Left hindlimb (tissue), 1 donor: ENCODE data around the gene DNAI7.

Experiments used
- DNase-seq: peaks from one replicate; pipeline ENCODE4 v3.0.0-alpha.2; 2018

DNAI7 gene

DNA sequence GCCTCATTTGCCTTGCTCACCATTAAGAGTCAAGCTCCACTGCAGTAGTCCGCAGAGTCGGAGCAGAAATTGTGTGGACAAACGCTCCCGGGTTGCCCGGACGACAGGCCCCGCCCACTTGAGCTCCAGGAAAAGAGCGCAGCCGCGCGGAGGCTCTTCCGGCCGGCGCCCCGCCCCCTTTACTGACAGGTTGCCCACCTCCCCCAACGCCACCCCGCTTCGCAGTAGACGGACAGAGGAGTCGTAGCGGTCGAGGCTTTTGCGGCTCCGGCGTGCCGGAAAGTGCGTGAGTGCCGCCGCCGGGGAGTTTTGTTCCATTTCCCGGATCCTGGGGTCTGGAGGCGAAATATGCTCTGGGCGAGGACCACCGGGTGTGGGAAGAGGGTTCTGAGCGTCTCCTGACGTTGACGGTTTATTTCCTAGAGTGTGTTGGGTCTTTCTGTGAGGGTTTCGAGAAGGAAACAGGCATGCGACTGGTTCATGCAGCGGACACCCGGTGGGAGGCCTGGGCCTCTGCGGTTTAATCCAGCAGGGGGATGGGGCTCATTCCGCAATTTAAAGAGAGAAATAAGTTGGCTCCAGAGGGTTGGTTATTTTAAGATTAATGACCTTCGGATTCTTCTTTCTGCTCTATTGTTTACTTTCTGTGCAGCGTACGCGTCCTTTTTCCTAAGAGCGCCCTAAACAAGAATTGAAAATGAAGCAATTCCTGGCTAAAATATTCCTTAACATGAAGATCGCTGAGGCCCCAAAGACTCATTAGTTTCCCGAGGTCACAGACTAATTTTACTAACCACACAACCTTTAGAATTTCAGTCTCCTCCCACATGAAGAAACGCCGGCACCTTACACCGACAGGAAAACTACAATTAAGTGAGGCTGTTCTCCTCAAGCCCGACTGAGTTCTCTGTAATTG lies at the start of gene DNAI7, which contains the start of gene ETFRF1:
DNAI7 (minus strand) TSS at position 105 of the 916 bp plus-strand sequence; CDS start at position 23, 82 bp downstream.
ETFRF1 (plus strand) TSS at position 182 of the 916 bp plus-strand sequence. CDS start 8,720 bp downstream, outside the sequence.
- peak; percentile 98 for DNase-seq

GRCh38 chr12:25243680-25243990 lies 48.7 kb upstream of the DNAI7 start:
- no peak for DNase-seq

DNA sequence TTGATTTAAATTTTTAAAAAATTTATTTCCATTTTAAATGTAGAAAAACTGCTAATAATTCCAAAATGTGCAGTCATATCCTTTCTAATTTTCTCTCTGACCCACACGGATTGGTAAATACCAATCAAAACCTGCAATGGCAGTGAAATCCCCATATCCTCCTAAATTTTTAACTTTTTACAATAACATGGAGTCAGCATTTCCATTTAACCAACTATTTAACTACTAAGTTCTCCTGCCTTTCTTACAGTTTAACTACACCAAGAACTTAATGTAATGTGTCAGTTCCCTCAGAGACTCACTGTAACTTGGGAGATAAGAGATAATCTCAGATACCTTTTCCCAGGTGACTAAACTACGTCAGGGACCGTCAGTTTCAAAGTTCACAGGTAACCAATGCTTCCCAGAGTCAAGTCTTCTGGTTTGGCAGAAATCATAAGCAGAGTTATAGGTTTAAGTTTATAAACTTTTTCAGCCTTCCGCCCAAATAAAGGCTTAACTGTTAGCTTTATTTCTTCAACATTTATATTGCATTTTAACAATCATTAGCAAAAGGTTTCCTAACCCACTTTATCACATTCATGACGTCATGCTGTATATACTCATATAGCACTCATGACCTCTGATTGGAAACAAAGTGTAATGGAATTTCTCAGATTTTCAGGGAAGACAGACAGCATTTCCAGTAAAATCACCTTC lies 48.2 kb upstream of the DNAI7 start:
- no peak for DNase-seq

GRCh38 chr12:25241167-25242020 lies 46.4 kb upstream of the DNAI7 start:
- DNase-seq = no peak

DNA sequence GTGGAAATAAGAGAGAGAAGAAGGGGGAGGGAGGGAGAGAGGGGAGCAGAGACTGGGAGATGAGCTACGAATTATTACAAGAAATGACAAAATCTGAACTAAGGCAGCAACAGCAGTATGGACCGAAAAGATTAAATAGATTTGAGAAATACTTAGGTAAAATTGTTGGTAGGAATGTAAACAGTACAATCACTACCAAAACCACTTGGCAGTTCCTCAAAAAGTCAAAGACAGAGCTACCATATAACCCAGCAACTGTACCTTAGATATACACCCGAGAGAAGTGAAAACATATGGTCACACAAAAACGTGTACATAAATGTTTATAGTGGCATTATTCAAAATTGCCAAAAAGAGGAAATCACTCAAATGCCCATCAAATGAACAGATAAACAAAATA lies 41.7 kb upstream of the DNAI7 start:
- DNase-seq = no peak

DNA sequence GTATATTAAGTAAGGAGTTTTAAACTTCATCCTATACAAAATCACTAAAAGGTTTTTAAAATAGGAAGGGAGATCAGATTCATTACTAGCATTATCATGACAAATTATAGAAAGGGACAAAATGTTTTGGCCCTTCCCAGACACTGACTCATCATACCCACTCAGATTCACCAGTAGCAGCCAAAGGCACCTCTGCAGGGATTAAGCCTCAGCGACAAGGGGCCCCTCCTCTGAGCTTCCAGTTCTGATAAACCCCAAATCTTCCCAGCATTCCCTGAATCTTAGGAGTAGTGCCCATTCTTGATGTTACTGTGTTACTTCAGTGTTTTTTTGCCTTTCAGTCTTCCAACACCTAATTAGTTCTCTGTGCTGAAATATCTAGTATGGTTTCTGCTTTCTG lies 41.2 kb upstream of the DNAI7 start:
- no peak for DNase-seq

- no peak for DNase-seq
These were observed 18.4 kb upstream of the DNAI7 start for GRCh38 chr12:25213338-25213737.

GRCh38 chr12:25208554-25208953 lies 13.6 kb upstream of the DNAI7 start:
- DNase-seq = no peak

DNA sequence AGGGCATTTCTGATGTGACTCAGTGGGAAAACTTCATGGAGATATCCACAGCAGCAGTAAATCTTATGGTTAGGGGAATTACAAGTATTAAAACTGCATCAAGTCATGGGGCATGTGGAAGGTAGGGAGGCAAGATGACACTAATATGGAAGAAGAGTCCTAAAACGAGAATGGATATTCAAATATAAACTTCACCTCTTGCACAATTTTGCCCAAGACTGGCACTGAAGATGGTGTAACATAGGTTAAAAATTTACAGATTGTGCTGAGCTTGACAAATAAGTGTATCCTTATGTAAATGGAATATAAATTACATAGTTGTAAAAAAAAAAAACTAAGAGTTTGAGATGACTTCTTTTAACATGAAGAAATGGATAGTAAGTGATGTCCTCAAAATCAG lies 12.9 kb upstream of the DNAI7 start:
- DNase-seq = no peak

GRCh38 chr12:25207411-25207810 lies 12.5 kb upstream of the DNAI7 start:
- no peak for DNase-seq

DNA sequence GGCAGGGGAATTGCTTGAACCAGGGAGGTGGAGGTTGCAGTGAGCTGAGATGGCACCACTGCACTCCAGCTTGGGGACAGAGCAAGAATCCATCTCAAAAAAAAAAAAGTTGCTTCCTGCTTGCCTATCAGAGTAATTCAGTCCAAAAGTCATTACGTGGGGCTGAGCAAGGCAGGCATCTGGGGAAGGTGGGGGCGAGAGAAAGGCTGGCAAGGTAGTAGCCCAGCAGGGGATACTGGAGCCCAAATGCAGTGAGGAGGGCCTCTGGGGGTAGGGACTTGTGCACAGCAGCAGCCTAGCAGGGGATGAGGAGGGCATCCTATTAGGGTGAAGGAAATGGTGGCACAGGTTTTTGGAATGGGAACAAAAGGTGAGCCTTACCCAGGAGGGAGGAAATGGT lies 7.2 kb upstream of the DNAI7 start:
- DNase-seq = no peak

- DNase-seq = no peak
These were observed 5.7 kb upstream of the DNAI7 start for GRCh38 chr12:25200703-25201102.

- no peak for DNase-seq
These were observed 2.6 kb upstream of the DNAI7 start for GRCh38 chr12:25197608-25198007.

GRCh38 chr12:25194722-25195055 lies 271 bp downstream of the DNAI7 start:
- no peak for DNase-seq

DNA sequence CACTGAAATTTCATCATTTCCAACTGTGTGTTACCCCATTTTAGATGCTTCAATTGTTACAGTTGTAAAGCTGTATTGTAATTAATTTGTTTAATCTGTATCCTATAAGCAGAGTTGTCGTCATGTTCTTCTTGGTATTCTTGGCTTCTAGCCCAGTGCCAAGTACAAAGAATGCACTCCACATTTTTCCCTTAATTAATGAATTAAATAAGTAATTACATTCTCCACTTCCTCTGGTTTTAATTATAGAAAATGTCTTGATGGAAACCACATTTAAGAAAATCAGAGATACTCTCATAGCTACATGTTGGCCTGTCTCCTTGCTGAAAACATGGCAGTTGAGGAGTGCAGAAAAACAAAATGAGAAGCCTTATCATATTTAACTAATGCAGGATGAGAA lies 746 bp downstream of the DNAI7 start:
- no peak for DNase-seq

GRCh38 chr12:25190793-25191192 lies 4.2 kb downstream of the DNAI7 start:
- DNase-seq = no peak

GRCh38 chr12:25189656-25190055 lies 5.3 kb downstream of the DNAI7 start:
- DNase-seq = no peak

DNA sequence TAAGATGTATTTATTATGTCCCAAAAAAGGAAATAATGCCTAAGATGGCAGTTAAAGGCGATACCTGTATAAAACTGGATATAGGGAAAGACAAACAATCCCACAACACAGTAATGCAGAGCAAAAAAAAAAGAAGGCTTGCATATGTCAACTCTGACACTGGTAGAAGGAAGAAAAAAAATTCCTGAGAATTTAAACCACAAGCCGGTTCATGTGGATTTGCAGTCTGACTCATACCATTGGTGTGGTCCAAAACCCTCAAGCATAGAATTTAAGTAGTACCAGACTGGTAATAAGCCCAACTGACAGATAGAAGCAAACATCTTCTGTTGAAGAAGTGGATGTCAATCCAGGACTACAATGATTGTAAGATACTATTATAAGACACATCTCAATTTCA lies 7.2 kb downstream of the DNAI7 start:
- DNase-seq = no peak

DNA sequence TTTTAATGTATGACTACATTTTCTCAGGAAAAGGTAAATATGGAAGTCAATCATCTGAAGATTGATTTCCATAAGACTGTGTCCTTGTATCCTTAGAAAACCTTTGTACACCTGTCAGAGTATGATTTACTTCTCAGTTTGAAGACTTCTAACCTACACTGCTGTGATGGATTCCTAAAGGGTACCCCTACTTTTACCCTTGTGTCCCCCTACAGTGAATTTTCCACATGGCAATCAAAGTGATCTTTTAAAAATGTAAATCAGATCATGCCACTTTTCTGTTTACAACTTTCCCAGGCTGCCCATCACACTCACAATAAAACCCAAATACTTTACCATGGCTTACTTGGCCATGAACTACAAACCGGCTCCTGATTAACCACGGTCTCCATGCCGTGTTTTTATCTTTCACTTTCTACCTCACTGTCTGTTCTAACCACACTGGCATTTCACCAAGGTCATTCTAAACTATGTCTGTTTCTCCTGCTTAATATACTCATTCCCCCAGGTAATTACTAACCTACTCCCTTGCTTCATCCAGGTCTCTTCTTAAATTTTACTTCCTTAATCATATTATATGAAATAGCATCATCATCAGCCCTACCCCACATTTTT lies 8.1 kb downstream of the DNAI7 start:
- DNase-seq = no peak

GRCh38 chr12:25186038-25186787 lies 8.7 kb downstream of the DNAI7 start:
- DNase-seq = no peak

DNA sequence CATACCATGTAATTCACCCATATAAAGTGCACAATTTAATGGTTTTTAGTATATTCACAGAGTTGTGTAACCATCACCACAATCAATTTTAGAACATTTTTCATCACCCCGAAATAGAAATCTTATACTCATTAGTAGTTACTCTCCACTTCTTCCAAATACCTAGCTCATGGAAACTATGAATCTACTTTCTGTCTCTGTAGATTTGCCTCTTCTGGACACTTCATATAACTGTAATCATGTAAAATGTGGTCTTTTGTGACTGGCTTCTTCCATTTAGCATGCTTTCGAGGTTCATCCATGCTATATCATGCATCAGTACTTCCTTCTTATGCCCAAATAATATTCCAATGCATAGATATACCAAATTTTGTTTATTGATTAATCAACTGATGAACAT lies 10.8 kb downstream of the DNAI7 start:
- DNase-seq = no peak

GRCh38 chr12:25182765-25183164 lies 12.2 kb downstream of the DNAI7 start:
- DNase-seq = no peak
